Caki2 (cell line): Measurements from ENCODE around the gene HSD11B1. TPM values are rescaled to one million over a fixed set of nuclear protein-coding genes. Genes with fewer than 3 reads are reported as not detected.
A peak's percentile ranks its signal among the peaks of the same experiment; 100 is the strongest.
"Not testable (repeated sequence)": the region's sequence is repeated elsewhere in the genome, so short reads cannot be mapped to it uniquely, and the experiment has no call there.

Source experiments
- DNase-seq: peaks from one replicate; pipeline ENCODE4 v3.0.0-alpha.2; 2015; ENCODE audit warnings: low read depth
- in situ Hi-C: cut with HindIII; loops from 2 replicates; pipeline ENCODE4 v1.10.0; 2016; ENCODE audit warnings: low sequenced_read_pairs, low pct_unique_long_range_greater_than_20kb, mixed read lengths
- total RNA-seq: library from RNA; depleted of rRNA; stranded (reverse); fragments of >200 nt; shearing (Covaris generic); gene quantifications from 2 replicates; pipeline ENCODE4 v1.2.3, GENCODE V29; 2014; ENCODE audit warnings: low replicate concordance

Gene HSD11B1
- total RNA-seq, 1 experiment from 2014 or later = not detected

DNA sequence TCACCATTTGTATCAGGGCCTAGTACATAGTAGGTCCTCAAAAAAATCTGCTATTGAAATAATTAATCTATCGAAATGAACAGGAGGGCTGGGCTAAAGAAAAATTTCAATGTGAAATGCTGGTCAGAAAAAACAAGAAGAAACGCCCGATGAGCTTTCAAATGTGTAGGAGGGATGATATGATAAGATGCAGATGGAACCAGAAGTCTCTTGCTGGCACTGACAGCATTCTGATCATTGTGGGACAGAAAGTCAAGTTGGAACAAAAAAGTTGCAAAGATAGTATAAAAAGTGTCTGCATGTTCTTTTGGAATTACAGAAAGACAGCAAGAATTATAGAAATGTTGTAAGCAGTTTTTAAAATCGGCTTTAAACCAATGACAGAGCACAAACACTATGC, 18.3 kb upstream of the HSD11B1 start:
- no peak for DNase-seq
- in situ Hi-C loops = no loop called here

DNA sequence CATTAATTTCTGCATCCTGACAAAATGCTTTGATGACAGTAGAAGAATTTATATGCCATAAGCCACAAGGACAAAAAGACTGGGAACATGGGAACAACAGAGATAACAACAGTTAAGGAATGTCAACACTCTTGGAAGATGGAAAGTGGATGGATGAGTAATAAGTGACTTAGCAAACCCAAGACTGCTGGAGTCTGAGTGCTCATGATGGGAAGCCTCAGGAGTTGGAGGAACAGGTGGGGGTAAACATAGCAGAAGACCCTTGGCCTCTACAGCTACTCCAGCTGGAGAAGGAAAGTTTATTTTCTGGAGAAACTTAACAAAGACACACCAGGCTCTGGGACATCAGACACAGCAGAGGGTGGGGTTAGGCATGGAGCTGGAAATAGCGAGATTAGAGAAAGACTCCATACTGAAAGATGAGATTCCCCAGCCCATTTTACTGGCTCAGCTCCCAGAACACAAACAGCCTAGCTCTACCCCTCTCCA, 15.9 kb upstream of the HSD11B1 start:
- peak; percentile 61 for DNase-seq
- in situ Hi-C loops = no loop called here

DNA sequence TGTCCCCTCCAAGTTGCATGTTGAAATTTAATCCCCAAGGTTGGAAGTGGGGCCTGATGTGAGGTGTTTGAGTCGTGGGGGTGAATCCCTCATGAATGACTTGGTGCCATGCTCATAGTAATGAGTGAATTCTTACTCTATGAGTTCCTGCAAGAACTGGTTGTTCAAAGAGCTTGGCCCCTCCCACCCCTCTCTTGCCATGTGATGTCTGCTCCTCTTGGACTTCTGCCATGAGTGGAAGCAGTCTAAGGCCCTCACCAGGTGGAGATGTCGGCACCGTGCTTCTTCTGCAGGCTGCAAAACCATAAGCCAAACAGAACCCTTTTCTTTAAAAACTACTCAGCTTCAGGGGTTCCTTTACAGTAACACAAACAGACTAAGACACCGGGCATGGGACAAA, 15.2 kb upstream of the HSD11B1 start:
- peak; percentile 12 for DNase-seq
- in situ Hi-C loops = no loop called here

DNA sequence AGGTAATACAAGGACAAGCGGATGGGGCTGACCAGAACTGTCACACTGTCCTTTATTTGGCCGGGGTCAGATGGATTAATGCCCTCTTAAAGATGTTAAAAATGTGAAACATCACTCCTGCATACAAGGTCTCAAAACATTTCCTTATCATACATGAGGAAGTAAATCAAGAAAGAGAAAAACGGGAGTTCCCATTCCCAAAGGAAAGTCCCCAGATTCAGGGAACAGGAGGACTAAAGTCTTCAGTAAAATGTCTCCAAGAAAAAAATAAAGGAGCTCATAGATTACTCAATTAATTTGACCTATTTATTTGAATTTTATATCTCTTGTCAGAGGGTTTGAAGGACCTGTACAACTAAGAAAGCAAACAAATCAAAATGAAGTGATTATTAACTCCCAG, 13.4 kb upstream of the HSD11B1 start:
- DNase-seq = no peak
- in situ Hi-C loops = no loop called here

DNA sequence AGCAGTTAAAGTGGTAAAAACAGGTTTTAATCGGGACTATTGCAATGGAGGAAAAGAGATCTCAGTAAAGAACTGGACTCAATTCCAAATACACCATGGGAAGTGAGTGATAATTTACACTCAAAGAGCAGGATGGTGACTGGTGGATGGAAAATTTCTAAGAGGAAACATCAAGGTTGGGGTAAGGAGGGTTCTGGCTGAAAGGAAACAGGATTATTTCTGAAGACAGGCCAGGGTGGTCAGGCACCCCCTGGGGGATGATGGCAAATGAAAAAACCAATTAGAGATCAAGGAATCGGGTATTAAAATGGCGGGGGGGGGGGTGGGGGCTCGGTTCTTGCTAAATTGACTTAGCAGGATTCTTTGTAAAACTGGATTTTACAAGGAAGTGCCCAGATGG, 12.3 kb upstream of the HSD11B1 start:
- in situ Hi-C loops = no loop called here
- no peak for DNase-seq

DNA sequence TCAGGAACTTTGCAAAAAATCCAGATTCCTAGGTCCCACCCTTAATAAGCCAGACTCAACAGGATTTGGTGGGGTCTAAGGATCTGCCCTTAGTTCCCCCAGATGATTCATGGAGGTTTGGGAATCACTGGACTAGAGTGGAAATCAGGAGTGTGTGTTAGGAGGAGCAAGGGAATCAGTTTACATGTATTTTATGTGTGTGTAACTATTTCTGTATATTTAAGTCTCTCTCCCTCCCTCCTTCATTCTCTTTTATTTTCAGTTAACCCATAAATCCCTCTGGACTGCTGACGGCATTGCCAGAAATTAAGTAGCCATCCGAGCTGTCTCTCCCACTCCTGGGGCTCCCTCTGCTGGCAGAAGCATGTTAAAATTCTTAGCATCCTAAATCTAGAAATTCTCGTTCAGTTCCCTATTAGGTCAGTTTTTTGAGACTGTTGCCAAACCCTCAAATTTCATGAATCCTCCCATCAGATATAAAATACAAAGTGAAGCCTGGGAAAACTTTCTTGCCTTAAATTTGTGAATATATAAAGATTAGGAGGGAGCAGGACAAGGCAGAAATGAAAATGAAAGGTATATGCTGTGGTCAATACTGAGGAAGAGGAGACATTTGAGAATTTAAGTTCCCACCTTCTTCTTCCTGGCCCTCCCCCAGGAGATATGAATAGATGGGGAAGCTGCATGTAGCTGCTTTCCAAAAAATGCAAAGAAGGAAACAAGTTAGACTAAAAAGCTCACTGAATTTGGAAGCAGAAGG, 11.7 kb upstream of the HSD11B1 start:
- in situ Hi-C loops = no loop called here
- peak; percentile 66 for DNase-seq

DNA sequence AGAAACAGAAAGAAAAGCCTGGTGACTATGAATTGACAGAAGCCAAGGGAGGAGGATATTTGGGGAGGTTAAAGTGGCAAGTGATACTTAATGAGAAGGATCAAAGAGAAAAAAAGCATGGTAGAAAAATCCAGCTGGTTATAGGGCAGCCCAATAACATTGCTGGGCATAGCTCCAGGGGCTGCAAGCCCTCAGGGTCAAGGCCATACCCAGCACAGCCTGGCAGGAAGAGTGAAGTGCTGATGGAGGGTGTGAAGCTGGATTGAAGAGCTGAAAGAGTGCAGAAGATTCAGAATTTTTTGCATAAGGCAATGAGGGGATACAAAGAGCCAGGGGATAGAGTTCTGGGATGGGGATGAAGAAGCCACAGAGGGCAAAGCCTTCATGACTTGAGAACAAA, 8.0 kb upstream of the HSD11B1 start:
- DNase-seq = no peak
- in situ Hi-C loops = no loop called here

DNA sequence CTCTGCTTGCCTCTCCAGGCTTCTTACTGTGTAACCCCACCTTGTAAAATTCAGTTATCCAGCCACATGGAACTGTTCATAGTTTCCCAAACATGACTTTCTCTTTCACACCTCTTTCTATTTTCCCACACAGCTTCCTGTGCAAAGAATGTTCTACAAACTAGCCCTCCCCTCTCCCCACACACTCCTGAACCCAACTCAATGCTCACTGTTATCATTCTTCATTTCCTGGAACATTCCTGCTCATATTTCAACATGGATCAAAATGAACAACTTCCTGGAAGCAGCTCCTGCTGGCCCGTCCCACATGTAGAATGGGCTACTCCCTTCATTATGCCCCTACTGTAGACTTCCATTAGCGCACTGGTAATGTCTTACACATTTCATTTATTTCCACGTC, 7.5 kb upstream of the HSD11B1 start:
- in situ Hi-C loops = no loop called here
- DNase-seq = no peak

DNA sequence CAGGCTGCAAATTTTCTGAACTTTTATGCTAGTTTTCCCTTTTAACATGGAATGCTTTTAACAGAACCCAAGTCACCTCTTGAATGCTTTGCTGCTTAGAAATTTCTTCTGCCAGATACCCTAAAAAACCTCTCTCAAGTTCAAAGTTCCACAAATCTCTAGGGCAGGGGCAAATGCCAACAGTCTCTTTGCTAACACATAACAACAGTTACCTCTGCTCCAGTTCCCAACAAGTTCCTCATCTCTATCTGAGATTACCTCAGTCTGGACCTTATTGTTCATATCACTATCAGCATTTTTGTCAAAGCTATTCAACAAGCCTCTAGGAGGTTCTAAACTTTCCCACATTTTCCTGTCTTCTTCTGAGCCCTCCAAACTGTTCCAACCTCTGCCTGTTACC, 4.0 kb upstream of the HSD11B1 start:
- DNase-seq, in situ Hi-C loops: not testable (repeated sequence)

DNA sequence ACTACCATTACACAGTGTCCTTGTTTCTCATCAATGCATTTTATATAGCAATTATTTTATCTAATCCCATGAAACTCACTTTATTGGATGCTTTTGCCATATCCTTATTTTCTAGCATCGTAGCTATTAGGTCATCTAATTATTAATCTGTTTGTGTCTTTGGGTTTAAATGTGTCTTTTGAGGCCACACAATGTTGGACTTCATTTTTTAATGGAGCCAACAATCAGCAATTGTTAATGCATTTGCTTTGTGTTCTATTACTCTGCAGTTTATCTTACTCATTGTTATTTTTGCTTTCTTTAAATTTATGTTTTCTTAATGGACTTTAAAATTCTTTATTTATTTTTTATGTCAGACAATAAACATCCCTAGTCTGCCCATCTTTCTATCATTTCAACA, 1.8 kb upstream of the HSD11B1 start:
- in situ Hi-C loops = no loop called here
- DNase-seq = no peak

DNA sequence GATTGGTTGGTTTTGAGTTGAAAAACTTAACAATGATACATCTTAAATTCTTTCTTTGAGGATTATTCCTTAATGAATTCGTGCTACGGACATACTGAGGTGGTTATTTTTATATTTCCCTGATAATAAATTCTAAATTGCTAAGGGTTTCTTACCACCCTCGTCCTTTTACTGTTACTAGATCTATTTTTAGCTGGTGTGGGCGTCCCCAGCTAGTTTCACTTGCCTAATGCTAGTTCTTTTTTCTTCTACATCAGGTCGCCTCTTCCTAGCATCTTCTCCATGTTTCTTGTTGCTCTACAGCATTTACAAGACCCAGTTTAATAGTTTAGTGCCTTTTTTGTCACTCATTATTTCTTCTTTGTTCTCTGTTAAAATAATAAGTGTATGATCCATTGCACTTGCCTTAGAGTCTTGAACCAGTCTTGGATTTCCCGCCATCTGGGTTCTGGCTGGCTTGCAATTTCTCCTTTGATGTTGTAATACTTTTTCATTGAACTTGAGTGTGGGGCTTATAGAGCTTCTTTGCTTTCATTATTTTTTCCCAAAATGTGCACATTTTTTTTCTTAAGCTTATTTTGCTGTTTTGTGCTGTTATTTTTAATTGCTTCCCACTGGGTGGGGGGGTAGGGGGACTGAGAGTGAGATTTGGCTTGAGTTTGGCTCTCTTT, 677 bp upstream of the HSD11B1 start:
- DNase-seq = no peak
- in situ Hi-C loops = no loop called here

DNA sequence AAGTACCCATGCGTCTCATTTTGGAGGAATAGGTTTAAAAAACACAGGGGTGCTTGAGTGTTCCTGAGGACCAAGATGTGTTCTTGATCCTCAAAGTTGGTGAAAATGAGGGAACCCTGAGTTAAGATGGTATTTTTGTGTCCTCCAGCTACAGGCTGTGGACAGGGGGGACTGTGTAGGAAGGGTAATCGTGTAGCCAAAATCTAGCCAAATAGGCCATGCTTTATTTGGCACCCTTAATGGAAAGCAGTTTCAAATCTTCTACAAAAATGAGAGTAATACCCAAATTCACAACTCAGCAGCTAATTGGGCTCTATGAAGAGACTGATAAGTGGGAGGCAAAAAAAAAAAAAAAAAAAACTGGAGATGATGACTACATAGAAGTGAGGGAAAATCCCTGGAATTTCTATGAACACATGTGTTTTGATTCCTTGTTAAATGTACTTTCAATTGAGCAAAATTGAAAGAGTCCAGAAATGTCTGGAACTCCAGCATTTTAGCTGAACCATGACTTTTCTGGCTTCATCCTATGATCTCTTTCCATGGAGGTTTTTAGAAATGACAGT, 470 bp downstream of the HSD11B1 start:
- in situ Hi-C loops = no loop called here
- DNase-seq = no peak

DNA sequence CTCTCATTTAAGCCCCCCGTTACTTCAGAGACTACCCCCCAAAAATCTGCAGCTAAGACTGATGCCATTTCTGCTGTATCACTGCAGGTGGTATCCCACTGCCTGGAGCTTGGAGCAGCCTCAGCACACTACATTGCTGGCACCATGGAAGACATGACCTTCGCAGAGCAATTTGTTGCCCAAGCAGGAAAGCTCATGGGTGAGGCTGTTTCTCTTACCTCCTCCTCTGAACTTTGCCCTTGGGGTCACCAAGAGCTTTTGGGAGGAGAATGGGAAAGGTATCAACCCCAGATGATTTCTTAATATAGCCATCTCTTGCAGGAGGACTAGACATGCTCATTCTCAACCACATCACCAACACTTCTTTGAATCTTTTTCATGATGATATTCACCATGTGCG, 2.0 kb downstream of the HSD11B1 start:
- DNase-seq = no peak
- in situ Hi-C loops = no loop called here

DNA sequence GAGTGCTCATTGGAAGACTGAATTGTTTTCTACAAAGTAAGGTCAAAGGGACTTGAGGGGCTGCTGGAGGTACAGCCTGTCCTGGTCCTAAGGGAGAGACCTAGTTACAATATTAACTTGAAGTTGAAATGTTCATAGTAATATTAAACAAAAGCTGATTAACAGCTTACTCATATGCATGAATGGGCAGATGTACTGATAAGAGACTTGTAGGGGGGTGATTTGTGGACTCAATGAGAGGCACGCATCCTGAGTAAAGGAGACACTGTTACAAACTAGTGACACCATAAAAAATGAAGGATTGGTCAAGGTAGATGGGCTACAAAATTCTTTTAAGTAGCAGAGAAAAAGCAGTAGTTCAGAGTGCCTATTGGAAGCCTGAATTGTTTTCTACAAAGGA, 2.7 kb downstream of the HSD11B1 start:
- DNase-seq = no peak
- in situ Hi-C loops = no loop called here

DNA sequence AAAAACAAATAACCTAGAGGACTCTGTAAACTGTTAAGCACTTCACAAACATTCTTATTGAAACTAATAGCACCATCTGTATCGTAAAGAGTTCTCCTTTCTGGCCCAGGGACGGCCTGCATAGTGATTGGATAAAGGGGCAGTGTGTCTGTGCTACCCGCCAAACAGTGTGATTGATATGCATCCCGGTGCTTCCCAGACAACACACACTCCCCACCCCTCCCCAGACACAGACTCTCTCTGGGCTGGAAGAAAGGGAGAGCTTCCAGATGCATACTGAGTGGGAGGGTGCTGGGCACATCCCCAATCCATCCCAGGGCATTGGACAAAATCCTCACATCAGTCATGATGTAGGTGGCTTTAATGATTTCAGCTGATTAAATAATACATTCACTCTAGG, 3.7 kb downstream of the HSD11B1 start:
- no peak for DNase-seq
- in situ Hi-C loops = no loop called here

DNA sequence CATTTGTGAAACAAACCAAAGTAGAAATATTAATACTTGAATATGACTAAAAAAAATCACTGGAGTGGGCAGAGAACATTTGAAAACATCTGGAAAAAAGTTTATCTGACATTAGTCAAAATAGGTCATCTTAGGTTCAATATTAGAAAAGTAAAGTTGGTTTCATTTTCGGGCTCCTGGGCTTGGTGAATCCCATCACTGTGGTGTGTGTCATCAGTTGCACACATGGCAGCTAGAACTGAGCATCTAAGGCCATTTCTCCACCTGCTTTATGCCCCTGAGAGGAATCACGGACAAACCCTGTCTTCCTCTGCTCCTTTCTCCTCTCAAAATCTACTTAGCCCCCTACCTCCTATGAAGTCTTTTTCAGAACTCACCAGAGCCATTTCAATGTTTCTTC, 5.4 kb downstream of the HSD11B1 start:
- in situ Hi-C loops = no loop called here
- DNase-seq = no peak

DNA sequence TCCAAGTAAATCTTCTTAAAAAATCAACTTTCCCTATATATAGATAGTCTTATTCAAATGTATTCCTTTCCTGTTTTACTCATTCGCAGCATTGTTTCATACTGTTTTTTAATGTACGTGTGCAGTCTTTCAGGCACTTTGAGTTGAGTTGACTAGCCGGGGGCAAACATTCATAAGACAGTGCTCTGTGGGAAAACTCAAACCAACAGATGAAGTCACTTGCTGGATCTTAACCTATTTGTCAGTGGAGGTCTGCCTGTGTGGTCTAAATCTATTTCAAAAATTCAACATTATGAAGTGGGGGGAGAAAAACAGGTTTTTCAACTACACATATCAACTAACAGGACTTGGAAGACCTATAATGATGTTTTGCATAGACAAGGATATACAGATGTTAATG, 6.2 kb downstream of the HSD11B1 start:
- no peak for DNase-seq

DNA sequence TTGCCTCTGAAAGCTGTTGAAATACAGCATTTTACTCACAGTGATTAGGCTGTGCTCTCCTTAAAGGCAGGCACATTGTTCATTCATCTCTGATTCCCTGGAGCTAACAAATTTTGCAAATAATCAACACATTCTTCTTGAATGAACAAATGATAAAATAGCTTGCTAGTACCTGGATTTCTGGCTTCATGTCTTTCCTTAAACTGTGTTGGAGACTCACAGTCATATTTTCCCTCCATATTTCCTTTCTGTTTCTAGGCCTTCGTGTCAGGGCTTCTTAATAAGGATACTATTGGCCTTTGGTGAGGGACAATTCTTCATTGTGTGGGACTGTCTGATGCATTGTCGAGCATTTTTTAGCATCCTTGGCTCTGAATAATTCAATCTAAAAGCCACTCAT, 9.7 kb downstream of the HSD11B1 start:
- in situ Hi-C loops = no loop called here
- DNase-seq = no peak

More for the DNA sequence above, 6.2 kb downstream of the HSD11B1 start:
- in situ Hi-C loops = no loop called here

DNA sequence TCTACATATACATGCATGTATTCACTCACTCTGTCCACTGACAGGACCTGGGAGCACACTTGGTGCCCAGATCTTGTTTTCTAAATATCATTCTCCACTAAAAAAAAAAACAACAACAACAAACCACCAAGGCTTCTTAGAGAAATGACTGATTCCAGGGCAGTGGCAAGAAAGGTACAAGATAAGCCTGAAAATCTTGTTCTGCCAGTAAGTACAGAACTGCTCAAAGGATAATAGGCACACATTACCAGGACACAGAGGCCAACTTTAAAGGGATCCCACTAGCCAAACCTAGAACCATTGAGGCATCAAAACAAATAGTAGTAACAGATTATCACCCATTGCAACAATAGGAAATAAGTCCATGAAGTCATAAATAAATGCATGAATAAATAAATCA, 10.7 kb downstream of the HSD11B1 start:
- DNase-seq = no peak
- in situ Hi-C loops = no loop called here

DNA sequence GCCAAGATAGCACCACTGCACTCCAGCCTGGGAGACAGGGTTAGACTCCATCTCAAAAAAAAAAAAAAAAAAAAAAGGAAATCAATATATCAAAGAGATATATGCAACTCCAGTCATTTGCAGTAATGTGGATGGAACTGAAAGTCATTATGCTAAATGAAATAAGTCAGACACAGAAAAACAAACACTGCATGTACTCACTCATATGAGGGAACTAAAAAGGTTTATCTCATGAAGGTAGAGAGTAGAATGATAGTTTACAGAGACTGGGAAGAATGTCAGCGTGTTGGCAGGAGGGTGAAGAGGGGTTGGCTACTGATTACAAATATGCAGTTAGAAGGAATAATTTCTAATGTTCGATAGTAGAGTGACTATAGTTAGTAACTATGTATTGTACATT, 13.2 kb downstream of the HSD11B1 start:
- no peak for DNase-seq
- in situ Hi-C loops = no loop called here
